GM12878 (cell line): ENCODE results near the gene ACADL.

Experiments
- CTCF ChIP-seq, 3 experiments: IDR thresholded peaks in 2 of 3; conservative IDR thresholded peaks in 1 of 3; 2 replicates each; pipeline ENCODE4 v1.5.1; 2011; ENCODE audit warnings: low read depth in 3 of 3, low read length in 3 of 3, mild to moderate bottlenecking in 3 of 3, control low read depth in 2 of 3, moderate library complexity in 2 of 3, inconsistent platforms in 1 of 3, mixed read lengths in 1 of 3; ENCODE audit not compliant: control insufficient read depth in 2 of 3, insufficient read depth in 1 of 3; ENCODE audit errors: extremely low read depth in 1 of 3
- HDAC2 ChIP-seq: fragments of 200-600 bp; sonication (generic); IDR thresholded peaks from 2 replicates; pipeline ENCODE4 v1.6.1; 2017
- PBX3 ChIP-seq: IDR thresholded peaks from 2 replicates; pipeline ENCODE4 v1.6.1; 2011; ENCODE audit warnings: mild to moderate bottlenecking, low read depth, low read length, moderate library complexity; ENCODE audit not compliant: insufficient replicate concordance
- PKNOX1 ChIP-seq: fragments of 450-650 bp; IDR thresholded peaks from 2 replicates; pipeline ENCODE4 v1.6.1; 2016; ENCODE audit warnings: mild to moderate bottlenecking
- POLR2AphosphoS5 ChIP-seq: IDR thresholded peaks from 2 replicates; pipeline ENCODE4 v1.6.1; 2011; ENCODE audit warnings: mild to moderate bottlenecking, low read length, inconsistent platforms
- REST ChIP-seq: IDR thresholded peaks from 2 replicates; pipeline ENCODE4 v1.6.1; 2012; ENCODE audit warnings: mild to moderate bottlenecking, low read depth, low read length

- no peak for TF ChIP-seq PBX3
- no peak for TF ChIP-seq HDAC2
- TF ChIP-seq REST: no peak
- TF ChIP-seq CTCF (IDR thresholded peaks at IDR 0.05 in 2 of 3, conservative IDR thresholded peaks at IDR 0.05 in 1 of 3; ENCODE audit: control insufficient read depth in 2 of 3, extremely low read depth in 1 of 3, insufficient read depth in 1 of 3, low read depth in 3 of 3, low read length in 3 of 3): no peak
- TF ChIP-seq POLR2AphosphoS5: no peak
- TF ChIP-seq PKNOX1: no peak
Observed at GRCh38 chr2:210224941-210225672, at the start of gene ACADL.
